Body of pancreas (tissue), 4 donors: ENCODE measurements around the gene HS3ST4. TPM values are rescaled to one million over a fixed set of nuclear protein-coding genes. Genes with fewer than 3 reads are reported as not detected.

Source experiments
- ATAC-seq: fragments of 150-250 bp; one replicate; pipeline ENCODE4 v1.9.1; 2016
- DNase-seq, 4 donors: peaks; one replicate each; pipeline ENCODE4 v3.0.0-alpha.2; 2019
- H3K27ac ChIP-seq, 4 donors: fragments of 200-600 bp; sonication (generic); 1 replicate in 3 of 4; 2 replicates in 1 of 4; pipeline versions ENCODE4 v1.5.1 to v1.6.1; 2016 to 2019; ENCODE audit warnings: mild to moderate bottlenecking in 1 of 4, mixed read lengths in 1 of 4, moderate library complexity in 1 of 4
- H3K27me3 ChIP-seq, 2 donors: fragments of 200-600 bp; sonication (generic); one replicate each; pipeline ENCODE4 v1.6.0; 2016; ENCODE audit warnings: mild to moderate bottlenecking in 1 of 2
- H3K36me3 ChIP-seq, 2 donors: fragments of 200-600 bp; sonication (generic); replicated peaks in 1 of 2; 2 replicates each; pipeline ENCODE4 v1.5.1; 2016; ENCODE audit warnings: low read depth in 2 of 2; ENCODE audit not compliant: insufficient read depth in 1 of 2
- H3K4me1 ChIP-seq: fragments of 200-600 bp; sonication (generic); one replicate; pipeline ENCODE4 v1.6.0; 2016
- H3K4me3 ChIP-seq, 2 donors: fragments of 200-600 bp; sonication (generic); 1 replicate in 1 of 2; 2 replicates in 1 of 2; pipeline ENCODE4 v1.5.1; 2016 to 2019
- H3K9me3 ChIP-seq, 3 donors: fragments of 200-600 bp; sonication (generic); 1 replicate in 2 of 3; 2 replicates in 1 of 3; pipeline ENCODE4 v1.5.1; 2016
- POLR2A ChIP-seq, 3 donors: fragments of 450-650 bp; IDR thresholded peaks; one replicate each; pipeline ENCODE4 v1.6.1; 2016; ENCODE audit warnings: antibody characterized with exemption in 3 of 3, mild to moderate bottlenecking in 2 of 3
- WGBS, 2 donors: methylation state at CpG; one replicate each; pipeline ENCODE4 v1.1.5; 2017; 5-methylcytosine and 5-hydroxymethylcytosine counted together
- intact Hi-C: fragments of 100-400 bp; cut with DNase I; formaldehyde crosslinking; loops from one replicate; pipeline ENCODE4 v1.15.1; 2023
- total RNA-seq, 2 donors: library from RNA; depleted of rRNA; stranded (reverse); fragments of >200 nt; gene quantifications; one replicate each; pipeline ENCODE4 v1.1.0, GENCODE V29; 2016
- TF ChIP-seq, protein P1 (sequence below), 7 experiments: fragments of 450-650 bp in 4 of 7; fragments of 200-600 bp in 3 of 7; sonication (generic) in 3 of 7; IDR thresholded peaks; one replicate each; pipeline ENCODE4 v1.5.1; 2016 to 2019; ENCODE audit warnings: antibody characterized with exemption in 7 of 7

The HS3ST4 gene
- total RNA-seq, 2 donors from 2014 or later: not detected

DNA sequence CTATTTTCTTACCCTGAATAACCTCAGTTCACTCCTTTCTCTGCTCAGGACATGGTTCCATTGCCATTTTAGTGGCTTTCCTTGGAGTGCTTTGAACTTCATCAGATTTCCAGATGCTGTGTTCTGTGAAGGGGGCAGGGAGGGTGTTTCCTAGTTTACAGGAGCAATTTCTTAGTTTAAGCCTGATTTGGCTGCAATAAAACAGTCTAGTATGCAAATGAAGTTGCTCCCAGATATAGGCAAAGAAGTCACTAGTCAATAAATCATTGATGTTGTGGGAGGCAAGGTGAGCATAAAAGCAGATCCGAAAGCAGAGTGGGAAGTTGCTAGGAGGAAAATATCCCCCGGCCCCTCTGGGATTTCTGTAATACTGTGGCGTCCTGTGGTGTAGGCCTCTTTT, 202.3 kb downstream of the HS3ST4 start:
- DNase-seq (no peak), ATAC-seq (no peak)
- intact Hi-C loops: no loop called here
- H3K27me3 ChIP-seq: no peaks in the 10 kb centered on the region
- H3K4me3 ChIP-seq: no peak overlapping the region
- H3K36me3 ChIP-seq: no peaks in the 10 kb centered on the region
- H3K9me3 ChIP-seq: no peaks in the 10 kb centered on the region
- TF ChIP-seq, protein P1, sequence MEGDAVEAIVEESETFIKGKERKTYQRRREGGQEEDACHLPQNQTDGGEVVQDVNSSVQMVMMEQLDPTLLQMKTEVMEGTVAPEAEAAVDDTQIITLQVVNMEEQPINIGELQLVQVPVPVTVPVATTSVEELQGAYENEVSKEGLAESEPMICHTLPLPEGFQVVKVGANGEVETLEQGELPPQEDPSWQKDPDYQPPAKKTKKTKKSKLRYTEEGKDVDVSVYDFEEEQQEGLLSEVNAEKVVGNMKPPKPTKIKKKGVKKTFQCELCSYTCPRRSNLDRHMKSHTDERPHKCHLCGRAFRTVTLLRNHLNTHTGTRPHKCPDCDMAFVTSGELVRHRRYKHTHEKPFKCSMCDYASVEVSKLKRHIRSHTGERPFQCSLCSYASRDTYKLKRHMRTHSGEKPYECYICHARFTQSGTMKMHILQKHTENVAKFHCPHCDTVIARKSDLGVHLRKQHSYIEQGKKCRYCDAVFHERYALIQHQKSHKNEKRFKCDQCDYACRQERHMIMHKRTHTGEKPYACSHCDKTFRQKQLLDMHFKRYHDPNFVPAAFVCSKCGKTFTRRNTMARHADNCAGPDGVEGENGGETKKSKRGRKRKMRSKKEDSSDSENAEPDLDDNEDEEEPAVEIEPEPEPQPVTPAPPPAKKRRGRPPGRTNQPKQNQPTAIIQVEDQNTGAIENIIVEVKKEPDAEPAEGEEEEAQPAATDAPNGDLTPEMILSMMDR (IDR thresholded peaks at IDR 0.05): no peak
- TF ChIP-seq POLR2A (IDR thresholded peaks at IDR 0.05): no peak
- peaks cover 23% of the 10 kb centered on the region for H3K4me1 ChIP-seq
- H3K27ac ChIP-seq: no peak overlapping the region
- WGBS, 2 donors: 51 to 58% methylated on average over 3 of the region's 3 CpGs

DNA sequence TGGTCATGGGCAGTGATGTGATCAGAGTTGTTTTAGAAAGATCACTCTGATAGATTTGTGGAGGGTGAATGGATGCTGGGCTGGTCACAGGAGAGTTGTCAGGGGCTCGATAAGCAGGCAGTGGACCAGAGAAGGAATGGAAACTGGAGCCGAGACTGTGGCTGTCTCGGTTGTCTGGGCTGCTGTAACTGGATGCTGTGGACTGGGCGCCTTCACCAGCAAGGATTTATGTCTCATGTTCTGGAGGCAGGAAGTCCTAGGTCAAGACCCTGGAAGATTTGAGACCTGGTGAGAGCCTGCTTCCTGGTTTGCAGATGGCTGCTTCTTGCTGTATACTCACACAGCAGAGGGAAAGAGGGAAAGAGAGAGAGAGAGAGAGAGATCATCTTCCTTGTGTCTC, 203.6 kb downstream of the HS3ST4 start:
- WGBS, 2 donors: 22 to 40% methylated on average over 4 of the region's 4 CpGs
- H3K9me3 ChIP-seq: no peaks in the 10 kb centered on the region
- TF ChIP-seq, protein P1 (IDR thresholded peaks at IDR 0.05): no peak
- TF ChIP-seq POLR2A (IDR thresholded peaks at IDR 0.05): no peak
- H3K27me3 ChIP-seq: no peaks in the 10 kb centered on the region
- ATAC-seq (no peak), DNase-seq (no peak)
- H3K4me3 ChIP-seq: no peak overlapping the region
- intact Hi-C loops: no loop called here
- H3K27ac ChIP-seq: peak overlapping the region in 3 of 4 donors; percentile 57 to 73 (median 70)
- no peaks in the 10 kb centered on the region for H3K36me3 ChIP-seq
- peaks cover 23% of the 10 kb centered on the region for H3K4me1 ChIP-seq

DNA sequence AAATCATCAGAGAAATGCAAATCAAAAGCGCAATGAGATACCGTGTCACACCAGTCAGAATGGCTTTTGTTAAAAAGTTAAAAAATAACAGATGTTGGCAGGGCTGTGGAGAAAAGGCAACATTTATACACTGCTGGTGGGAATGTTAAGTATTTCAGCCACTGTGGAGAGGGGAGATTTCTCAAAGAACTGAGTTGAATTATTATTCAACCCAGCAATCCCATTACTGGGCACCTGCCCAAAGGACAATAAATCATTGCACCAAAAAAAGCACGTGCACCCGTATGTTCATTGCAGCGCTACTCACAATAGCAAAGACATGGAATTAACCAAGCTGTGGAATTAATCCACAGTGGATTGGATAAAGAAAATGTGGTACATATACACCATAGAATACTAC, 204.7 kb downstream of the HS3ST4 start:
- Histone ChIP-seq H3K4me1 (peaks cover 23% of the 10 kb centered on the region), H3K27ac (peak overlapping the region; percentile 30 to 73 (median 64)), H3K27me3 (no peaks in the 10 kb centered on the region), H3K4me3 (no peak overlapping the region), H3K36me3 (no peaks in the 10 kb centered on the region), H3K9me3 (no peaks in the 10 kb centered on the region)
- peak; percentile 38 to 63 (median 56) for DNase-seq
- 12 to 16% methylated on average over 5 of the region's 5 CpGs for WGBS, 2 donors
- TF ChIP-seq, protein P1 (IDR thresholded peaks at IDR 0.05): peak in 2 of 7 experiments; percentile 25 to 30
- TF ChIP-seq POLR2A (IDR thresholded peaks at IDR 0.05): no peak
- ATAC-seq: peak; percentile 90
- intact Hi-C loops: no loop called here

DNA sequence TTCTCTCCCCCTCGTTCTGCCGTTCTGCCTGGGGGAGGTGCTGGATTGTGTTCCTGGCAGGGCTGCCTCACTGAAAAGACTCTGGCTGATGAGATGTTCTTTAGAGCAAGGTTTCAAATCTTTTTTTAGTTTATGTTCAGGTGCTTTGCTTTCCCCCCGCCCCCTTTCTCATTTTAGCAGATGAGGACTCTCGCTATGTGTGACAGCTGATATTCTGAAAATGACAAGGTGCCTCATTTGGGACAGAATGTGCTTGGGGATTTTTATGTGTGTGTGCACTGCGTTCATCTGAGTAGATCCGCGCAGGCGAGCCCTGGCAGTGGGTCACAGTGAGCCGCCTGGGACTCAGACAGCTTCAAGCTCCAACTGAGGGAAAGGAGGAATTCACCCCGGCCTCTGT, 205.9 kb downstream of the HS3ST4 start:
- ATAC-seq: no peak
- 20 to 22% methylated on average over 10 of the region's 10 CpGs for WGBS, 2 donors

DNA sequence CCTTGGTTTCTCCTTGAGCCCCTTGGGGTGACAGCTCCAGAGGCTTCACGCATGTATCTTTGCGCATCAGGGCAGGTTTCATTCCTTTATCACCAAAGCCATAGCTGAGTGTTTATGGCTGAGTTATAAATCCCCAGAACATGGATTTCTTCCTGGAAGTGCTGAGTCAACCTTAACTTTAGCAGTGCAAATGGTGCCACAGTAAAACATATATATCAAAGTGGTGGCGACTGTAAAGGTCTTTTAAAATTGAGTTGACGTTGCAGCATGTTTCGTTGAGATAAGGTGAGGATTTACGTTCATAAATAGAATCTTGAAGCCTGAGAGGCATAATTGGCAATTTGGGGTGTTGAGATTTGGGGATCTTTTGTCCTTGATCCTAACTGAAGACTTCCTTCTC, 214.1 kb downstream of the HS3ST4 start:
- ATAC-seq (no peak), DNase-seq (no peak)
- no peaks in the 10 kb centered on the region for H3K9me3 ChIP-seq
- intact Hi-C loops: no loop called here
- H3K27me3 ChIP-seq: no peaks in the 10 kb centered on the region
- no peak overlapping the region for H3K27ac ChIP-seq
- no peak for TF ChIP-seq POLR2A (IDR thresholded peaks at IDR 0.05)
- TF ChIP-seq, protein P1 (IDR thresholded peaks at IDR 0.05): no peak
- no peaks in the 10 kb centered on the region for H3K4me1 ChIP-seq
- H3K36me3 ChIP-seq: no peaks in the 10 kb centered on the region
- no peak overlapping the region for H3K4me3 ChIP-seq
- WGBS, 2 donors: 70 to 72% methylated on average over 6 of the region's 6 CpGs

More for the DNA sequence above, 205.9 kb downstream of the HS3ST4 start:
- intact Hi-C loops: no loop called here
- H3K4me1 ChIP-seq: peaks cover 23% of the 10 kb centered on the region
- H3K9me3 ChIP-seq: no peaks in the 10 kb centered on the region
- DNase-seq: no peak
- H3K36me3 ChIP-seq: no peaks in the 10 kb centered on the region
- H3K27me3 ChIP-seq: no peaks in the 10 kb centered on the region
- H3K4me3 ChIP-seq: no peak overlapping the region
- TF ChIP-seq, protein P1 (IDR thresholded peaks at IDR 0.05): no peak
- no peak for TF ChIP-seq POLR2A (IDR thresholded peaks at IDR 0.05)
- H3K27ac ChIP-seq: peak overlapping the region in 3 of 4 donors; percentile 29 to 57 (median 38)
